Raji (cell line): ENCODE results near the gene SAMD14.

ENCODE experiments used
- POLR2A ChIP-seq: IDR thresholded peaks from 2 replicates; pipeline ENCODE4 v1.6.1; 2011; ENCODE audit warnings: low read depth, low read length, control low read depth; ENCODE audit not compliant: insufficient read depth

Gene SAMD14

DNA sequence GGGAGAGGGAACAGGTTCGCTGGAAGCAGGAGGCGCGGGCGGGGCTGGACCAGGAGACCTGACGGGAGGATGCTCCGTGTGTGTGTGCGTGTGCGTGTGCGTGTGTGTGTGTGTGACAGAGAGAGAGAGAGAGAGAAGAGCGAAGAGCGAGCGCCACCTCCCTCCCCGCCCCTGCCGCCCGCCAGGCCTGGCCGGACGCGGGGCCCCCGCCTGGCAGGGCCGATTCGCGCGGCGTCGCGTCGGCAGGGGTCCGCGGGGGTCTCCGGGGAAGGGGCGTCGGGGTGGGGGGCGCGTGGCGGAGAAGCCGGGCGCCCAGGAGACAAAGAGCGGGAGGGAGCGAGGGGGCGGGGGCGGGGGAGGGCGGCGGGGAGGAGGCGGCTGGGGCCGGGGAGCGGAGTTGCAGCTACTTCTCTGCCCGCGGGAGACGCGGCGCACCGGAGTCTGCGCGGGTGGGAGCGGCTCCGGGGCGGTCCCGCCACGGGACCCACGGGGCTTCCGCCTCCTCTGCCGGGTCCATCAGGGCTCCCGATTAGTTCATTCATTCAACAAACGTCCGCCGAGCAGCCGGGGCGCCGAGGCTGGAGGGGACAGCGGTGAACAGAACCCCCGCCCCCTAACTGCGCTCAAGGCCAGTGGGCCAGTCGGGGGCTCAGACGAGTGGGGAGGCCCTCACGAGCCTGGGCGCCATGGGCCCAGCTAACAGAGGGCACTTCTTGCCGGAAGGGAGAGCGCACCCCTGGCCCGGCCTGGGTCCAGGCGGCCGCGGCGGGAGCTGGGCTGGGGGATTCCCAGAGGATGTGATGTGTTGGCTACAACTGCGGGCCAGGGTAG lies at the start of gene SAMD14:
Gene SAMD14 (minus strand): TSS at position 433 of the 831 bp plus-strand sequence. CDS start 5,201 bp downstream, outside the sequence.
- TF ChIP-seq POLR2A, result no peak

GRCh38 chr17:50177983-50178834 lies 48.2 kb upstream of the SAMD14 start:
- TF ChIP-seq POLR2A, result no peak

DNA sequence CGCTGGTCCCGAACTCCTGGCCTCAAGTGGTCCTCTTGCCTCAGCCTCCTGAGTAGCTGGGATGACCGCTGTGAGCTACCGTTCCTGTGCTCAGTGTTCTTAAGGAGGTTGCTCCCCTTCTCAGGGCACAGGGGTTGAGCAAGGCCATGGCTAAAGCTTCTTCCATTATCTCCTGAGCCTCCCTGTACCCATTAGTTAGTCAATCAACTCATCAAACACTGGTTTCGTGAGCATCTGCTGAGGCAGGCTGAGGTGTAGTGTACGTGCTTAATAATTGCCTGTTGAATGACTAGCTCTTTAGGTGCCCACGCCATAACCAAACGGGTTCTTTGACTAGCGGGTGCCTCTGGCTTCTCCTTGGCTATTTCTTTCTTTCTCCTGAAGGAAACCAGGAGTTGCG lies 47.5 kb upstream of the SAMD14 start:
- no peak for TF ChIP-seq POLR2A

DNA sequence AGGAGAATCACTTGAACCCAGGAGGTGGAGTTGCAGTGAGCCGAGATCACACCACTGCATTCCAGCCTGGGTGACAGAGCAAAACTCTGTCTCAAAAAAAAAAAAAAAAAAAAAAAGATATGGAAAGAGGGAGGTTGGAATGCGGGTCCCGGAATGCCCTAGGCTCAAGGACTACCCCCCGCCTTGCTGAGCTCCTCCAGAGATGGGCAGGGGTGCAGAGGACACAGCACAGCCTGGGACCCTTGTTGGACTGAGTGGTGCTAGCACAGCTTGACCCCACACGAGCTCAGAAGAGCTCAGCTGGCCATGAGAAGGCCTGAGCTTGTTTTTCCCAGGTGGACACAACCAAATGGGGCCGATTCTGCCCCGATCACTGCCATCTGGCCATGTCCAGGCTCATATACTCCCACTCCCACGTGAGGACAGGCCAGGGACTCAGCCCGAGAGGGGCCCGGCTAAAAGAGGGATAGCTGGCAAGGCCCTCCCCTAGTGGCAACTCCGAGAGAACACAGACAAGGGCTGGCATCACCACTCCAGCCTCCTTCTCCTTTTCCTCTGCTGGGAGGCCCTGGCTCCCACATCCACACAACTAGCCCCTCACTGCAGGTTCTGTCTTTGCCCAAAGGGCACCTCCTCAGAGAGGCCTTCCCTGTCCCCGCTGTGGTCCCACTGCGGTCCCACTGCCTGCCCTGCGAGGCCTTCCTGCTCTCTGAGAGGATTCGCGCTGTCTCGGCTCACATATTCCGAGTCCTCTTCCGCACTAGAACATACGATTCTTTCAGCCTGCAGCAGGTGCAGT lies 46.8 kb upstream of the SAMD14 start:
- no peak for TF ChIP-seq POLR2A

- no peak for TF ChIP-seq POLR2A
These were observed 45.3 kb upstream of the SAMD14 start for GRCh38 chr17:50175035-50175807.

- no peak for TF ChIP-seq POLR2A
These were observed 44.5 kb upstream of the SAMD14 start for GRCh38 chr17:50174444-50174843.

DNA sequence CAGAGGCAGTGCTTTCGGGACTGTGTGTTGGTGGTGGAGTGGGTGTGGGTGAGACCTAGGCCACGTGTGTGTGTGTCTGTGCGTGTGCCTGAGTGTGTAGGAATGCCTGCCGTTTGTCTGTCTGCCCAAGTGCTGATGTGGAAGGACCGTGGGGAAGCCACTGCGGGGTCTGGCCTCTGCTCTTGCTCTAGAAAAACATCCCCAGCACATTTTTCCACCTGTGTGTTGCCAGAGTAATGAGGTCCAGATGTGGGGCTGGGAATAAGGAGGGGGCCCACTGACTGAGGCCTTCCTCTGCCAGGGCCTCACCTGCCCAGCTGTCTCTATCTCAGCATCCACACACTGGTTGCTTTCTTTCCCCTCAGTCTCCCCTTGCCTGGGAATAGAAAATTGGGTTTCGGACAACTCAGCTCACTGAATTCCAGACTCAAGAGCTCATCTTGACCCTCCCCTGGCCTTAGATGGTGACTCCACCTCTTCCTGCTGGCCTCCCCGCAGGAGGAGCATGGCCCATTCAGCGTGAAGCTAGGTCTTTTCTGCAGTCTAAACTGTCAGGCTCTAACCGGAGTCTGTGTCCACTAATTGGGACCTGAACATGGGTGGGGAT lies 43.5 kb upstream of the SAMD14 start:
- TF ChIP-seq POLR2A, result no peak

DNA sequence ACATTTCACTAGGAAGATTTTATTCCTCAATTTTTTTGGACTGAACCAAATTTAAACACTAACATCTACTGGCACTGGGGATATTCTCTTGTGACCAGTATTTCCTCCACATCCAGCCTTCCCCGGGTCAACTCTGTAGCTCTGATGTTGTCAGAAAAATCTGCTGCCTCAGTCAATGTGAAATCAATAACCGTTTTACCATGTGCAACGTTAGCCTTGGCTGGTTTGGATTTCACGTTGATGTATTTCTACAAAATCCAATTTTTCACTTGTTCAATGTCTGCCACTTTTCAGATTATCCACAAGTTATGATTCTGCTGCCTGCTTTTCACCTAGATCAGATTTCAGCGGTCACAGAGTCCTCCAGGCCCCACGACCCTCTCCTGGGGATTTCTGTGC lies 43.0 kb upstream of the SAMD14 start:
- TF ChIP-seq POLR2A, result no peak

GRCh38 chr17:50172130-50172529 lies 42.2 kb upstream of the SAMD14 start:
- no peak for TF ChIP-seq POLR2A

DNA sequence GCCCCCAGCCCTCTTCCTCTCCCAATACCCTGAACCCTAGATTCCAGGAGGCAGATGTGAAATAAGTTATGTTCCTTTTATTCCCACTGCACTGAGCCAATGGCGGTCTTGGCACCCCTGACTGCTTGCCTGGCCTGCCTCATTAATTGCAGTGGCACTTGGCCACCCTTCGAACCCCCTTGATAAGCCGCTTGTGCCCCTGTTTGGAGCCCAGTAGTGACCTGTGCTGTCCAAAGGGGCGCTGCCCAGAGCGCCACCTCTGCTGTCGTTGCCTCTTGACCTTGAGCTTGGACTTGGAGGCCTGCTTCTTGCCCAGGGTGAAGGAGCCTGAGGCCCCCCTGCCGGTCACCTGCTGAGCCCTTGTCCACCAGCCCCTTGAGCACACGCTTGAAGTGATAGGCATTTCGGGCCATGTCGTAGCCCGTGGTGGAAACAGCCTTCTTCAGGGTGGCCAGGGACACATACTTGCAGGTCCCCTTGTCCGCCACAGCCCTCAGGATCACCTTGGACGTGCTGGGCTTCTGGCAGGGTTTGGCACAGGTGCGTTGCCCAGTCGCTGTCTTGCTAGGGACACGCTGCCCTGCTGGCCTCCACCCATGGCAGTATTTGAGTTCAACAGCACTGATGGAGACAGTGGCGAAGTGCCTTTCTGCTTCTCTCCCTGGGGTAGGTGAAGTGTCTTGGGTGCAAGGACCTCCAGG lies 41.6 kb upstream of the SAMD14 start:
- TF ChIP-seq POLR2A, result no peak

DNA sequence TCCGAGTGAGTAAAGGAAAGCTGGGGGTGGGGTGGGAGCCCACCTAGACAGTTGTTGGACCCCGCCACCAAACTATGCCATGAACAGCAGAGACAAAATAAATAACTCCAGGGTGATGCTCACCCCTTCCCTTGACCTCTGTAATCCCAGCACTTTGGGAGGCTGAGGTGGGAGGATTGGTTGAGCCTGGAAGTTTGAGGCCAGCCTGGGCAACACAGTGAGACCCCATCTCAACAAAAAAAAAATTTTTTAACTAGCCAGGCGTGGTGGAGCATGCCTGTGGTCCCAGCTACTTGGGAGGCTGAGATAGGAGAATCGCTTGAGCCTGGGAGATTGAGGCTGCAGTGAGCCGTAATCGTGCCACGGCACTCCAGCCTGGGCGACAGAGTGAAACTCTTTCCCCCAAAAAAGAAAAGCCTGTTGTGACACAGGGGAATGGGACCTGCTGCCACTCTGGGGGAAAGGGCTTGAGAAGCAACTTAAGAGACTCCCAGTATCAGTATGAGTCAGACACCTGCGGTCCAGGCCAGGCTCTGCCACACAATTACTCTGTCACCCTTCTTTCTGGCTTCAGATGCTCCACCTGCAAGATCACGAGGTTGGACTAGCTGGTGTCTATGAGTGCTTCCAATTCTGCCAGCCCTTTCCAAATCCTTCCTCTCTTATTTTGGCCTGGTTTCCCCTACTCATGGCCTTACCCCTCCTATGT lies 40.9 kb upstream of the SAMD14 start:
- TF ChIP-seq POLR2A, result no peak

DNA sequence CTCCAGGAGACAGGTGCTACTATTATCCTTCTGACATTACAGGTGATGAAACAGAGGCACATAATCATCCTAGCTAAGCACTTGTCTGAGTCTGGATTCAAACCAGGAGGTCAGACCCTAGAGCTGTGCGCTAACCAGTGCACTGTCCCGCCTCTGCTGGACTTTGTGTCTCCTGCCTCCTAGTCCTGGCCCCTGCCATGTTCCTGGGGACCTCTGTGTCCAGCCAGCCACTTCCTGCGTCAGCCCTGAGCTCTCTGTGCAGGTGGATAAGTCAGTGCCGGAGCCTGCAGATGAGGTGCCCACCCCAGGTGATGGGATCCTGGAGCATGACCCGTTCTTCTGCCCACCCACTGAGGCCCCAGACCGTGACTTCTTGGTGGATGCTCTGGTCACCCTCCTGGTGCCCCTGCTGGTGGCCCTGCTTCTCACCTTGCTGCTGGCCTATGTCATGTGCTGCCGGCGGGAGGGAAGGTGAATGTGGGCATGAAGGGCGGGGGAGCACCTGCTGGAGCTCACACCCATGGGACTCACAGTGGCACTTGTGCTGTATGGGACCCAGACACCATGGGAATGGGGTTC lies 40.0 kb upstream of the SAMD14 start:
- no peak for TF ChIP-seq POLR2A
